Lower leg skin (tissue), 4 donors: Measurements from ENCODE around the gene SHROOM2. TPM values are rescaled to one million over a fixed set of nuclear protein-coding genes. Genes with fewer than 3 reads are reported as not detected.

Experiments
- DNase-seq, 2 donors: peaks; one replicate each; pipeline ENCODE4 v3.0.0-alpha.2; 2019; ENCODE audit warnings: low spot score in 2 of 2
- H3K4me3 ChIP-seq: fragments of 200-600 bp; sonication (generic); 2 replicates; pipeline ENCODE4 v1.5.1; 2017; ENCODE audit warnings: mild to moderate bottlenecking, low read depth; ENCODE audit not compliant: poor library complexity, severe bottlenecking
- POLR2A ChIP-seq, 2 donors: fragments of 450-650 bp; IDR thresholded peaks; one replicate each; pipeline ENCODE4 v1.6.1; 2016 to 2017; ENCODE audit warnings: antibody characterized with exemption in 2 of 2, mild to moderate bottlenecking in 1 of 2, moderate library complexity in 1 of 2
- WGBS, 2 donors: methylation state at CpG; one replicate each; pipeline ENCODE4 v1.1.5; 2018; 5-methylcytosine and 5-hydroxymethylcytosine counted together
- intact Hi-C: fragments of 100-400 bp; cut with DNase I; formaldehyde crosslinking; loops from one replicate; pipeline ENCODE4 v1.15.0; 2023; ENCODE audit warnings: low total_unique reads
- total RNA-seq, 4 donors: library from RNA; depleted of rRNA; stranded (reverse); fragments of >200 nt; gene quantifications; one replicate each; pipeline ENCODE4 v1.1.0, GENCODE V29; 2016
- TF ChIP-seq, protein P1 (sequence below), 3 donors: fragments of 450-650 bp; IDR thresholded peaks; one replicate each; pipeline ENCODE4 v1.5.1; 2016; ENCODE audit warnings: antibody characterized with exemption in 3 of 3, mild to moderate bottlenecking in 3 of 3, moderate library complexity in 2 of 3

SHROOM2 gene
- total RNA-seq, 4 donors from 2014 or later, result 7.4 to 9.6 (median 8.6) TPM

DNA sequence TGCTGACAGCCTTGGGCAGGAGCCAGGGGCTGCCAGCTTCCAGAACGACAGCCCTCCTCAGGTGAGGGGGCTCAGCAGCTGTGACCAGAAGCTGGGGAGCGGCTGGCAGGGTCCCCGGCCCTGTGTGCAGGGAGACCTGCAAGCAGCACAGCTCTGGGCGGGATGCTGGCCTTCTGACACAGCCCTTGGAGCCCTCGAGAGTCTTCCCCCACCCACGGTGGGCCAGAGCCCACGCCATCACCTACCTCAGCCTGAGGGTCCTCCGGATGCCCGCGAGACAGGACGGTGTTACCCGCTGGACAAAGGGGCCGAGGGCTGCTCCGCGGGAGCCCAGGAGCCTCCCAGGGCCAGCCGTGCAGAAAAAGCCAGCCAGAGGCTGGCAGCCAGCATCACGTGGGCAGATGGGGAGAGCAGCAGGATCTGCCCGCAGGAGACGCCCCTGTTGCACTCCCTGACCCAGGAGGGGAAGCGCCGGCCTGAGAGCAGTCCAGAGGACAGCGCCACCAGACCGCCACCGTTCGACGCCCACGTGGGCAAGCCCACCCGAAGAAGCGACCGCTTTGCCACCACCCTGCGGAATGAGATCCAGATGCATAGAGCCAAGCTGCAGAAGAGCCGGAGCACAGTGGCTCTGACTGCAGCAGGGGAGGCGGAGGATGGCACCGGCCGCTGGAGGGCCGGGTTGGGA is 109.1 kb downstream of the SHROOM2 start:
- TF ChIP-seq POLR2A (IDR thresholded peaks at IDR 0.05), result no peak
- TF ChIP-seq, protein P1, sequence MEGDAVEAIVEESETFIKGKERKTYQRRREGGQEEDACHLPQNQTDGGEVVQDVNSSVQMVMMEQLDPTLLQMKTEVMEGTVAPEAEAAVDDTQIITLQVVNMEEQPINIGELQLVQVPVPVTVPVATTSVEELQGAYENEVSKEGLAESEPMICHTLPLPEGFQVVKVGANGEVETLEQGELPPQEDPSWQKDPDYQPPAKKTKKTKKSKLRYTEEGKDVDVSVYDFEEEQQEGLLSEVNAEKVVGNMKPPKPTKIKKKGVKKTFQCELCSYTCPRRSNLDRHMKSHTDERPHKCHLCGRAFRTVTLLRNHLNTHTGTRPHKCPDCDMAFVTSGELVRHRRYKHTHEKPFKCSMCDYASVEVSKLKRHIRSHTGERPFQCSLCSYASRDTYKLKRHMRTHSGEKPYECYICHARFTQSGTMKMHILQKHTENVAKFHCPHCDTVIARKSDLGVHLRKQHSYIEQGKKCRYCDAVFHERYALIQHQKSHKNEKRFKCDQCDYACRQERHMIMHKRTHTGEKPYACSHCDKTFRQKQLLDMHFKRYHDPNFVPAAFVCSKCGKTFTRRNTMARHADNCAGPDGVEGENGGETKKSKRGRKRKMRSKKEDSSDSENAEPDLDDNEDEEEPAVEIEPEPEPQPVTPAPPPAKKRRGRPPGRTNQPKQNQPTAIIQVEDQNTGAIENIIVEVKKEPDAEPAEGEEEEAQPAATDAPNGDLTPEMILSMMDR (IDR thresholded peaks at IDR 0.05), result no peak
- 88 to 93% methylated on average over 5 to 24 of the region's 36 CpGs for WGBS, 2 donors
- no peak overlapping the region for H3K4me3 ChIP-seq
- intact Hi-C loops, result no loop called here
- no peak for DNase-seq

DNA sequence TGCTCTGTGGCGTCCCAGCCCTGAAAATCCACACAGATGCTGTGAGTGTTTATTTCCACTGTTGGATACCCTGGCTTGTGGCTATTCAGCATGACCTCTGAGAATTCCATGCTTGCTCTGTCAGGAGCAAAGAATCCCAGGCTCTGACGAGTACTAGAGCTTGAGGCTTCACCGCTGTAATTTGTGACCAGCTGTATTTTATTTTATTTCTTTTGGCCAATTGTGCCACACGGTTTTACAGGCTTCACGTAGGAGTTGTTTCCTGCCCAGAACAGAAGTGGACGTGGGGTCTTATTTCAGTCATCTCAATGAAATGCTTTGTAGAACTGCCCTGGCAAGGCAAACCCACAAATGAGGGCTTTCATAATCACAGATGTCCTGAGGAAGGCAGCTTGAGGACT is 111.5 kb downstream of the SHROOM2 start:
- intact Hi-C loops, result no loop called here
- WGBS, 2 donors, result 56 to 68% methylated on average over 6 of the region's 6 CpGs
- DNase-seq, result no peak

DNA sequence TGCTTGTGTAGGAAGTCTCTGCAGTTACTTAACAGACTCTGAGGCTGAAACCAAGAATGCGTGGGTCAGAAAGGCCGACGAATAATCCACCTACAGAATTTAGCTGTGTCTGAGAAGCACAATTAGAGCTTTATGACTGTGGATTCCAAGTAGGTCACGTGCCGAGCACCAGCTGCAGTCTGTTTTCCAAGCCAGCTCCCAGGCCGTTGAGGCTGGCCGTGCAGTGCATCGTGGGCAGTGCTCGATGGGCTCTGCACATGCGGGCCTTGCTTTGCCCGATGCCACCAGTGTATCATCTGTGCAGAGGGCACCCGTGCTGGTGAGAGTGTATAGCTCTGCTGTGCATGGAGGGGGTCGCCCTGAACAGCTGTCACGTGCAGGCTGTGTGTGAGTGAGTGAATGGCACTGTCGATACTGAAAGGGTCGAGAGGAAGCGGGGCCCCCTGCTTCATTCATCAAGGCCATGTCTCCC is 113.4 kb downstream of the SHROOM2 start:
- 54 to 56% methylated on average over 17 of the region's 17 CpGs for WGBS, 2 donors
- no peak for DNase-seq
- no peak overlapping the region for H3K4me3 ChIP-seq
- no peak for TF ChIP-seq POLR2A (IDR thresholded peaks at IDR 0.05)
- TF ChIP-seq, protein P1 (IDR thresholded peaks at IDR 0.05), result no peak
- intact Hi-C loops, result no loop called here

More for the DNA sequence above, 111.5 kb downstream of the SHROOM2 start:
- no peak overlapping the region for H3K4me3 ChIP-seq
- TF ChIP-seq, protein P1 (IDR thresholded peaks at IDR 0.05), result no peak
- TF ChIP-seq POLR2A (IDR thresholded peaks at IDR 0.05), result no peak

DNA sequence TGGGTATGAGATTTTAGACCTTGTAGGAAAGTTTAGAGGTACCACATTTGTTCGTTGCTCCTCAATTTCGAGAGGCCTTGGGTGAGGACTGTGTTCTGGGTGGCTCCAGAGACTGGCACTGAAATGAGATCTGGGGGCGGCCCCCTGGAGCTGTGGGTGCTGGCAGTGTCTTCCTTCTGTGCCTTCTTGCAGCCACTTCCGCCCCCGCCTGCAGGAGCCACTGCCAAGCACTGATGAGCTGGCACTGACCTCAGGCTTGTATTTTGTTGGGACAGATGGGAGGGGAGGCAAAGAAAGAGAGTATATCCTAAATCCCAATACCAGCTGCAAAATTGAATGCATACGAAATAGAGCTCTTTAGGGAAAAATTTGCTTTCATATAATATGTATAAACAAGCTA is 116.4 kb downstream of the SHROOM2 start:
- intact Hi-C loops, result no loop called here
- DNase-seq, result no peak
- 49 to 51% methylated on average over 5 to 6 of the region's 6 CpGs for WGBS, 2 donors
- TF ChIP-seq POLR2A (IDR thresholded peaks at IDR 0.05), result no peak
- TF ChIP-seq, protein P1 (IDR thresholded peaks at IDR 0.05), result no peak
- H3K4me3 ChIP-seq, result no peak overlapping the region

DNA sequence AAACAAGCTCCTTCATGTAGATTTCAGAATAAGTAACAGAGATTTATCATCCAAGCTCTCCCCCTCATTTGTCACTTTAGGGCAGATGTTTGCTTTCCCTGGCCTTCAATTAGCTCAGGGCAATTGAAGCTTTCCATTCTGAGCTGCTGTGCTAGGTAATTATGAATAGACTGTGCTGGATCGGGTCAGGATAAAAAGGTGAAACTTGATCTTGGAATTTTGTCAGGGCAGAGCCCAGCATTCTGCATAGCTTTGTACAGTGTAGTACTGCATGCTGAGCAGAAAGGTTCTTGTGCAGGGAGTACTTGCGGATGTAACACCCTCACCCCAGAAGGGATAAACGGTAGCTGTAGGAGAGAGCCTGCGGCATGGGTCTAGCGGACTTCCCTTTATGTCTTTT is 116.9 kb downstream of the SHROOM2 start:
- intact Hi-C loops, result no loop called here
- WGBS, 2 donors, result 48 to 76% methylated on average over 4 to 5 of the region's 5 CpGs
- no peak for DNase-seq
- no peak for TF ChIP-seq POLR2A (IDR thresholded peaks at IDR 0.05)
- TF ChIP-seq, protein P1 (IDR thresholded peaks at IDR 0.05), result no peak
- H3K4me3 ChIP-seq, result no peak overlapping the region

DNA sequence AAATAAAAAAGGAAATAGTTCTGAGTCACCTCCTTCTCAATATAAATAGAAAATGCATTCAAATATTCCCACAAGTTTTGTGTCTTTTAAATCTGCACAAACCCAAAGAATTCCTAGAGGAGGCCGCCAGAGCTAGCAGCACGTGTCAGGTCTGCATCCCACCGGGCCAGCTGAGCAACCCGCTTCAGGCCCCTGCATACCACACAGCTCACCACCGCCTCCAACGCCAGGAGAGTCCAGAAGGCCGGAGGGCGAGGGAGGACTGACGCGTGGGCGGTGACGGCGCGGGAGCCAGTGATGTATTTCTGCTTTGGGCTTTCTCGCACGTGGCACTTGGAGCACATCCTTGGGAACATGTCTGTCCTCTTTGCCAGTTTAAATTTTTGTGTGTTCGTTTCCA is 119.1 kb downstream of the SHROOM2 start:
- H3K4me3 ChIP-seq, result no peak overlapping the region
- no peak for DNase-seq
- TF ChIP-seq POLR2A (IDR thresholded peaks at IDR 0.05), result no peak
- TF ChIP-seq, protein P1 (IDR thresholded peaks at IDR 0.05), result no peak
- intact Hi-C loops, result no loop called here
- WGBS, 2 donors, result 73 to 80% methylated on average over 17 of the region's 17 CpGs
